H1 (cell line): Measurements from ENCODE around the gene PDZRN3. TPM values are rescaled to one million over a fixed set of nuclear protein-coding genes. Genes with fewer than 3 reads are reported as not detected.

Experiments used
- CTCF ChIA-PET: fragments of 300-600 bp; sonication (Branson Sonifier 250); formaldehyde crosslinking; loops from one replicate; lab custom pipeline; 2021; ENCODE audit not compliant: partially characterized antibody; lab: Charles Lee
- POLR2A ChIA-PET: fragments of 300-600 bp; sonication (Branson Sonifier 250); formaldehyde crosslinking; loops from one replicate; lab custom pipeline; 2021; ENCODE audit warnings: inconsistent platforms; ENCODE audit not compliant: partially characterized antibody; lab: Charles Lee
- DNase-seq, 2 experiments: peaks; one replicate each; pipeline versions ENCODE4 v3.0.0 to v3.0.0-alpha.2; 2010 to 2022; ENCODE audit warnings: low spot score in 2 of 2, low read depth in 1 of 2, mixed read lengths in 1 of 2
- FAIRE-seq: peaks from 2 replicates; lab custom pipeline; 2011; peaks lifted over from hg19 to GRCh38; lab: Jason Lieb, UNC
- H2AFZ ChIP-seq: 2 replicates; pipeline ENCODE4 v1.8.1; 2012; ENCODE audit warnings: low read length, inconsistent platforms
- H2AK5ac ChIP-seq: 2 replicates; pipeline ENCODE4 v1.6.1; 2013; ENCODE audit warnings: low read depth, low read length
- H2BK120ac ChIP-seq: replicated peaks from 2 replicates; pipeline ENCODE3; 2013; ENCODE audit warnings: low read depth, low read length, inconsistent platforms
- H2BK12ac ChIP-seq: 2 replicates; pipeline ENCODE4 v1.6.1; 2013; ENCODE audit warnings: low read depth, low read length
- H2BK15ac ChIP-seq: 2 replicates; pipeline ENCODE4 v1.6.1; 2013; ENCODE audit warnings: low read length
- H2BK20ac ChIP-seq: 2 replicates; pipeline ENCODE4 v1.6.1; 2013; ENCODE audit warnings: low read length
- H2BK5ac ChIP-seq: 2 replicates; pipeline ENCODE4 v1.6.1; 2013; ENCODE audit warnings: low read depth, low read length
- H3K14ac ChIP-seq: 2 replicates; pipeline ENCODE4 v1.6.1; 2013; ENCODE audit warnings: inconsistent platforms; ENCODE audit not compliant: insufficient read length
- H3K18ac ChIP-seq: 2 replicates; pipeline ENCODE4 v1.6.1; 2013; ENCODE audit warnings: low read length; ENCODE audit errors: extremely low read depth
- H3K23ac ChIP-seq: 2 replicates; pipeline ENCODE4 v1.6.1; 2013; ENCODE audit warnings: inconsistent platforms; ENCODE audit not compliant: insufficient read length
- H3K23me2 ChIP-seq: 2 replicates; pipeline ENCODE4 v1.6.1; 2013; ENCODE audit warnings: low read depth, low read length
- H3K27ac ChIP-seq: 2 replicates; pipeline ENCODE4 v1.6.1; 2011; ENCODE audit warnings: low read depth, low read length, inconsistent platforms
- H3K27me3 ChIP-seq, 4 experiments: replicated peaks in 1 of 4; 1 replicate in 1 of 4; 2 replicates in 3 of 4; pipeline versions ENCODE4 v1.6.1 to v1.8.1; 2011 to 2013; ENCODE audit warnings: low read length in 3 of 4, mild to moderate bottlenecking in 3 of 4, inconsistent platforms in 2 of 4, mixed read lengths in 2 of 4, moderate library complexity in 1 of 4; ENCODE audit not compliant: control insufficient read depth in 3 of 4, insufficient read depth in 3 of 4; ENCODE audit errors: extremely low read depth in 1 of 4
- H3K36me3 ChIP-seq, 4 experiments: 2 replicates each; pipeline versions ENCODE4 v1.6.1 to v1.8.1; 2011 to 2013; ENCODE audit warnings: mild to moderate bottlenecking in 4 of 4, low read length in 3 of 4, moderate library complexity in 2 of 4, control low read depth in 1 of 4, inconsistent platforms in 1 of 4; ENCODE audit not compliant: insufficient read depth in 4 of 4, control insufficient read depth in 2 of 4
- H3K4ac ChIP-seq: replicated peaks from 2 replicates; pipeline ENCODE3; 2013; ENCODE audit warnings: low read length, low read depth, mixed read lengths, inconsistent platforms; ENCODE audit not compliant: insufficient read length
- H3K4me1 ChIP-seq, 4 experiments: replicated peaks in 1 of 4; 1 replicate in 1 of 4; 2 replicates in 3 of 4; pipeline versions ENCODE4 v1.6.1 to v1.8.1; 2011 to 2013; ENCODE audit warnings: low read length in 3 of 4, inconsistent platforms in 2 of 4, mixed read lengths in 1 of 4; ENCODE audit not compliant: insufficient read depth in 4 of 4, control insufficient read depth in 3 of 4
- H3K4me2 ChIP-seq, 2 experiments: 2 replicates each; pipeline versions ENCODE4 v1.6.1 to v1.8.1; 2011 to 2013; ENCODE audit warnings: low read depth in 2 of 2, low read length in 2 of 2, control low read depth in 1 of 2, inconsistent platforms in 1 of 2, mild to moderate bottlenecking in 1 of 2; ENCODE audit not compliant: insufficient read depth in 1 of 2
- H3K4me3 ChIP-seq, 4 experiments: fragments of 200-600, 300-600 bp in 1 of 4; sonication (generic), shearing (Covaris generic), sonication (Bioruptor Twin) in 1 of 4; 2 replicates each; pipeline versions ENCODE4 v1.5.1 to v1.8.1; 2011 to 2016; ENCODE audit warnings: low read length in 4 of 4, low read depth in 3 of 4, control low read depth in 2 of 4, inconsistent platforms in 2 of 4, mild to moderate bottlenecking in 2 of 4, mixed read lengths in 1 of 4, moderate library complexity in 1 of 4; ENCODE audit not compliant: insufficient read depth in 2 of 4; ENCODE audit errors: extremely low read depth in 1 of 4
- H3K56ac ChIP-seq: replicated peaks from 2 replicates; pipeline ENCODE3; 2013; ENCODE audit warnings: low read depth, mild to moderate bottlenecking, mixed read lengths, low read length, inconsistent platforms; ENCODE audit not compliant: insufficient read length
- H3K79me1 ChIP-seq: 2 replicates; pipeline ENCODE4 v1.6.1; 2013; ENCODE audit warnings: low read depth, low read length, control low read depth
- H3K79me2 ChIP-seq, 2 experiments: 2 replicates each; pipeline versions ENCODE4 v1.6.1 to v1.8.1; 2012 to 2013; ENCODE audit warnings: low read length in 2 of 2, mild to moderate bottlenecking in 2 of 2, inconsistent platforms in 1 of 2; ENCODE audit not compliant: insufficient read depth in 2 of 2, control insufficient read depth in 1 of 2
- H3K9ac ChIP-seq, 4 experiments: replicated peaks in 1 of 4; 1 replicate in 1 of 4; 2 replicates in 3 of 4; pipeline versions ENCODE4 v1.6.1 to v1.8.1; 2011 to 2013; ENCODE audit warnings: low read depth in 3 of 4, low read length in 3 of 4, control low read depth in 2 of 4, mild to moderate bottlenecking in 2 of 4, moderate library complexity in 2 of 4, inconsistent platforms in 1 of 4; ENCODE audit errors: extremely low read depth in 1 of 4
- H3K9me3 ChIP-seq, 2 experiments: 2 replicates each; pipeline versions ENCODE4 v1.6.1 to v1.8.1; 2012 to 2013; ENCODE audit warnings: mild to moderate bottlenecking in 2 of 2, moderate library complexity in 2 of 2, control low read depth in 1 of 2, inconsistent platforms in 1 of 2, low read depth in 1 of 2, low read length in 1 of 2, mixed read lengths in 1 of 2; ENCODE audit not compliant: insufficient read depth in 2 of 2
- H4K20me1 ChIP-seq, 2 experiments: replicated peaks in 1 of 2; 2 replicates each; pipeline versions ENCODE3 to v1.8.1; 2011 to 2013; ENCODE audit warnings: inconsistent platforms in 2 of 2, low read length in 2 of 2, mild to moderate bottlenecking in 1 of 2; ENCODE audit not compliant: insufficient read depth in 2 of 2, control insufficient read depth in 1 of 2
- H4K5ac ChIP-seq: 2 replicates; pipeline ENCODE4 v1.6.1; 2013; ENCODE audit warnings: low read length, low read depth, mixed read lengths, inconsistent platforms; ENCODE audit not compliant: insufficient read length
- H4K8ac ChIP-seq: 2 replicates; pipeline ENCODE4 v1.8.0; 2013; ENCODE audit warnings: mild to moderate bottlenecking, moderate library complexity, low read length, inconsistent platforms; ENCODE audit not compliant: insufficient read depth; ENCODE audit errors: extremely low read depth
- H4K91ac ChIP-seq: replicated peaks from 2 replicates; pipeline ENCODE3; 2013; ENCODE audit warnings: low read length, mixed read lengths, inconsistent platforms; ENCODE audit not compliant: insufficient read length
- BCL11A ChIP-seq, 2 experiments: IDR thresholded peaks; one replicate each; pipeline ENCODE4 v1.6.1; 2011; ENCODE audit warnings: low read depth in 2 of 2, low read length in 2 of 2, mild to moderate bottlenecking in 2 of 2
- BRCA1 ChIP-seq: IDR thresholded peaks from 2 replicates; pipeline ENCODE4 v1.6.1; 2012; ENCODE audit warnings: low read depth, low read length, improper control_type of control experiment
- GABPA ChIP-seq: IDR thresholded peaks from 2 replicates; pipeline ENCODE4 v1.6.1; 2011; ENCODE audit warnings: mild to moderate bottlenecking, low read length, moderate library complexity, borderline replicate concordance; ENCODE audit not compliant: insufficient read depth
- GTF2F1 ChIP-seq: IDR thresholded peaks from 2 replicates; pipeline ENCODE4 v1.6.1; 2012; ENCODE audit warnings: low read depth, low read length, improper control_type of control experiment, borderline replicate concordance
- TAF1 ChIP-seq: IDR thresholded peaks from 2 replicates; pipeline ENCODE4 v1.6.1; 2011; ENCODE audit warnings: mild to moderate bottlenecking, low read depth, low read length
- TAF7 ChIP-seq: optimal IDR thresholded peaks from 2 replicates; pipeline ENCODE3; 2011; ENCODE audit warnings: low read depth, mild to moderate bottlenecking, inconsistent platforms, low read length, moderate library complexity, borderline replicate concordance
- TBP ChIP-seq: IDR thresholded peaks from 2 replicates; pipeline ENCODE4 v1.6.1; 2011; ENCODE audit warnings: low read depth, low read length, improper control_type of control experiment
- WGBS, 2 experiments: shearing (Covaris generic) in 1 of 2; methylation state at CpG; one replicate each; pipeline versions ENCODE4 v1.1.6 to v1.1.7; 2013 to 2015; ENCODE audit warnings: low lambda C conversion rate in 2 of 2, mixed read lengths in 2 of 2, inconsistent platforms in 1 of 2, low coverage in 1 of 2, missing lambda C conversion rate in 1 of 2; ENCODE audit not compliant: insufficient replicate concordance in 2 of 2, insufficient coverage in 1 of 2, insufficient read length in 1 of 2; ENCODE audit errors: extremely low coverage in 1 of 2, missing lambda C conversion rate in 1 of 2; 5-methylcytosine and 5-hydroxymethylcytosine counted together
- polyA plus RNA-seq, 7 experiments: library from polyadenylated mRNA; depleted of rRNA in 3 of 7; stranded (reverse) in 5 of 7; unstranded in 2 of 7; fragments of >200 nt in 5 of 7; fragments of 200-250 nt in 2 of 7; gene quantifications; 1 replicate in 5 of 7; 2 replicates in 1 of 7; 4 replicates in 1 of 7; pipeline versions ENCODE4 v1.2.1 to v1.2.3, GENCODE V29; 2011 to 2013; ENCODE audit warnings: missing spikeins in 2 of 7, mixed read lengths in 2 of 7
- total RNA-seq: library from RNA; stranded (reverse); fragmentation: NEBNext Ultra II Directional; extraction: Animal tissue kit (Norgen Biotek cat#: 25700); gene quantifications from 2 replicates; pipeline ENCODE4 v1.2.1, GENCODE V29; 2021

Gene PDZRN3
- total and polyA plus RNA-seq, 2 of the 8 experiments (the other 6 are each of a cell fraction or from before 2014, with no cell fraction given) = 4.2 to 20.5 TPM

DNA sequence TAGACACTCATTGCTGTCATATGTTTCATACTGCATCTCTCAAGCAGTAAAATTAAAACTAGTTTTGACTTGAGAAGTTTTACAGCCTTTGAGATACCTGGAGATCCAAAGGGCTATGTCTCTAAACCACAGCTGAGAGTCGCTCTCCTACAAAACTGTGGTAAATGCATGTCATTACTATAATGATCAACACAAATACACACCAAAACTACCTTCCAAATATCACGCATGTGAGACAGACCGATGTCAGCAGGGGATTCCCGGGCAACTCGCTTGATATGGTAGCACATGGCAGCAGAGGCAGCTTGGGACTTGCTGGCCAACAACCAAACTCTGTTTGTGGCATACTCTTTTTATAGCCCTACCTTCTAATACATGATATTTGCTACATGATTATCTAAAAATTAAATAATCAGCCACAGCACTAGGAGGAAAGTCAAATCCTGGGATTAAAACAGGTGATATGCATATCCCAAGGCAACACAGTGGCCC lies 56.3 kb downstream of the PDZRN3 start:
- WGBS, 2 experiments = 94% methylated on average over 5 of the region's 5 CpGs; no CpG with 5 or more reads in 1 of the 2 experiments
- H2BK20ac ChIP-seq = no peak overlapping the region
- H3K4me2 ChIP-seq = no peak overlapping the region
- H4K20me1 ChIP-seq = peaks cover 0 to 2% of the 10 kb centered on the region in 2 experiments
- no peak overlapping the region for H2BK12ac ChIP-seq
- H2AFZ ChIP-seq = no peak overlapping the region
- H3K56ac ChIP-seq = no peak overlapping the region
- no peak overlapping the region for H2AK5ac ChIP-seq
- H3K14ac ChIP-seq = no peak overlapping the region
- no peaks in the 10 kb centered on the region for H3K9me3 ChIP-seq
- no peak overlapping the region for H2BK5ac ChIP-seq
- no peaks in the 10 kb centered on the region for H3K27me3 ChIP-seq
- no peak overlapping the region for H3K27ac ChIP-seq
- H4K91ac ChIP-seq = no peak overlapping the region
- no peak overlapping the region for H3K18ac ChIP-seq
- H3K79me2 ChIP-seq = no peaks in the 10 kb centered on the region; a peak in 1 of 4 replicates
- no peak overlapping the region for H4K5ac ChIP-seq
- H3K4me3 ChIP-seq = no peak overlapping the region
- peaks cover 0 to 5% (median 0%) of the 10 kb centered on the region in 4 experiments; a peak in 1 of 7 replicates for H3K4me1 ChIP-seq
- no peak for DNase-seq
- no peak overlapping the region for H4K8ac ChIP-seq
- no peaks in the 10 kb centered on the region for H3K23me2 ChIP-seq
- no peak overlapping the region for H2BK120ac ChIP-seq
- POLR2A ChIA-PET = no interaction called here
- no peaks in the 10 kb centered on the region for H3K36me3 ChIP-seq
- no peak for FAIRE-seq
- H3K79me1 ChIP-seq = no peaks in the 10 kb centered on the region
- CTCF ChIA-PET = interaction anchor here (1.4 kb wide), 1 partner anchor 21 kb away, joined by 4 read pairs; no protein-coding TSS in a partner anchor
- no peak overlapping the region for H2BK15ac ChIP-seq
- no peak overlapping the region for H3K4ac ChIP-seq
- H3K23ac ChIP-seq = no peak overlapping the region
- no peak overlapping the region for H3K9ac ChIP-seq
- TF ChIP-seq GABPA = no peak
- TF ChIP-seq GTF2F1 = no peak
- no peak for TF ChIP-seq BCL11A (IDR thresholded peaks at IDR 0.05; ENCODE audit: low read depth in 2 of 2, low read length in 2 of 2)
- no peak for TF ChIP-seq TBP
- TF ChIP-seq TAF7 = no peak
- no peak for TF ChIP-seq TAF1
- TF ChIP-seq BRCA1 = no peak
